HEK293 (cell line): ENCODE measurements around the gene RASGRF2.

Experiments
- CTCF ChIA-PET: fragments of 350-600 bp; formaldehyde crosslinking; extraction: SDS; loops from one replicate; lab custom pipeline; 2021; ENCODE audit warnings: antibody characterized with exemption; lab: Yijun Ruan, JAX
- POLR2A ChIA-PET: fragments of 300-600 bp; formaldehyde crosslinking; extraction: SDS; loops from one replicate; lab custom pipeline; 2020; ENCODE audit warnings: antibody characterized with exemption, inconsistent platforms; lab: Yijun Ruan, JAX
- H3K27ac ChIP-seq: fragments of 200-500 bp; sonication (Bioruptor generic); 2 replicates; pipeline ENCODE4 v1.5.1; 2014; ENCODE audit warnings: low read depth, low read length, control low read depth, inconsistent platforms; ENCODE audit errors: extremely low read depth
- H3K36me3 ChIP-seq, 2 experiments: fragments of 200-500 bp in 1 of 2; sonication (Bioruptor generic) in 1 of 2; 1 replicate in 1 of 2; 2 replicates in 1 of 2; pipeline ENCODE4 v1.5.1; 2014 to 2017; ENCODE audit warnings: inconsistent platforms in 2 of 2, low read length in 2 of 2; ENCODE audit not compliant: control insufficient read depth in 2 of 2, insufficient read depth in 1 of 2
- H3K4me1 ChIP-seq: fragments of 200-500 bp; sonication (Bioruptor generic); 2 replicates; pipeline ENCODE4 v1.5.1; 2014; ENCODE audit warnings: mild to moderate bottlenecking, low read length, inconsistent platforms; ENCODE audit not compliant: control insufficient read depth, insufficient read depth
- H3K4me3 ChIP-seq: 2 replicates; pipeline ENCODE4 v1.5.1; 2011; ENCODE audit warnings: low read depth, mild to moderate bottlenecking, control low read depth, low read length, moderate library complexity
- H3K9me3 ChIP-seq: fragments of 200-500 bp; sonication (Bioruptor generic); 2 replicates; pipeline ENCODE4 v1.5.1; 2014; ENCODE audit warnings: low read depth, low read length, inconsistent platforms; ENCODE audit not compliant: control insufficient read depth, insufficient read depth
- HOXC10 ChIP-seq: sonication (generic); formaldehyde crosslinking; IDR thresholded peaks from 2 replicates; pipeline ENCODE4 v1.8.1; 2023; ENCODE audit warnings: mild to moderate bottlenecking, missing genetic modification reagents
- OSR2 ChIP-seq: fragments of 450-650 bp; formaldehyde crosslinking; IDR thresholded peaks from 2 replicates; pipeline ENCODE4 v1.5.1; 2016; ENCODE audit warnings: missing biosample characterization, missing genetic modification characterization
- SCRT2 ChIP-seq: fragments of 450-650 bp; formaldehyde crosslinking; IDR thresholded peaks from 2 replicates; pipeline ENCODE4 v1.5.1; 2016; ENCODE audit warnings: missing biosample characterization, missing genetic modification characterization
- ZBTB21 ChIP-seq: fragments of 450-650 bp; formaldehyde crosslinking; IDR thresholded peaks from 2 replicates; pipeline ENCODE4 v1.5.1; 2017; ENCODE audit warnings: missing biosample characterization, missing genetic modification characterization
- ZNF114 ChIP-seq: fragments of 450-650 bp; formaldehyde crosslinking; IDR thresholded peaks from 2 replicates; pipeline ENCODE4 v1.5.0; 2017; ENCODE audit warnings: missing biosample characterization, missing genetic modification characterization
- ZNF132 ChIP-seq: fragments of 450-650 bp; formaldehyde crosslinking; IDR thresholded peaks from 2 replicates; pipeline ENCODE4 v1.5.1; 2017; ENCODE audit warnings: missing biosample characterization, missing genetic modification characterization, borderline replicate concordance
- ZNF146 ChIP-seq: fragments of 450-650 bp; formaldehyde crosslinking; IDR thresholded peaks from 2 replicates; pipeline ENCODE4 v1.5.1; 2016; ENCODE audit warnings: missing biosample characterization, missing genetic modification characterization
- ZNF16 ChIP-seq: fragments of 450-650 bp; formaldehyde crosslinking; IDR thresholded peaks from 2 replicates; pipeline ENCODE4 v1.5.1; 2016; ENCODE audit warnings: low read depth, missing biosample characterization, missing genetic modification characterization
- ZNF169 ChIP-seq: fragments of 450-650 bp; formaldehyde crosslinking; IDR thresholded peaks from 2 replicates; pipeline ENCODE4 v1.5.1; 2016; ENCODE audit warnings: missing biosample characterization, missing genetic modification characterization
- ZNF223 ChIP-seq: fragments of 450-650 bp; formaldehyde crosslinking; IDR thresholded peaks from 2 replicates; pipeline ENCODE4 v1.5.1; 2016; ENCODE audit warnings: missing biosample characterization, missing genetic modification characterization
- ZNF274 ChIP-seq, 2 experiments: fragments of 200-500 bp in 1 of 2; fragments of 450-650 bp in 1 of 2; sonication (Bioruptor generic) in 1 of 2; formaldehyde crosslinking in 1 of 2; IDR thresholded peaks; 2 replicates each; pipeline versions ENCODE4 v1.5.1 to v1.6.1; 2014 to 2016; ENCODE audit warnings: borderline replicate concordance in 1 of 2, inconsistent platforms in 1 of 2, low read length in 1 of 2, missing biosample characterization in 1 of 2, missing genetic modification characterization in 1 of 2
- ZNF391 ChIP-seq: fragments of 450-650 bp; formaldehyde crosslinking; IDR thresholded peaks from 2 replicates; pipeline ENCODE4 v1.5.1; 2016; ENCODE audit warnings: low read depth, missing biosample characterization, missing genetic modification characterization, borderline replicate concordance
- ZNF549 ChIP-seq: fragments of 450-650 bp; IDR thresholded peaks from 2 replicates; pipeline ENCODE4 v1.5.1; 2018; ENCODE audit warnings: missing biosample characterization, missing genetic modification characterization, mild to moderate bottlenecking, inconsistent platforms, moderate library complexity
- ZNF555 ChIP-seq: fragments of 450-650 bp; formaldehyde crosslinking; conservative IDR thresholded peaks from 2 replicates; pipeline ENCODE4 v1.5.1; 2017; ENCODE audit warnings: missing biosample characterization, mild to moderate bottlenecking, missing genetic modification characterization, inconsistent platforms
- ZNF571 ChIP-seq: fragments of 450-650 bp; formaldehyde crosslinking; IDR thresholded peaks from 2 replicates; pipeline ENCODE4 v1.5.0; 2017; ENCODE audit warnings: missing biosample characterization, missing genetic modification characterization
- ZNF600 ChIP-seq: fragments of 450-650 bp; formaldehyde crosslinking; IDR thresholded peaks from 2 replicates; pipeline ENCODE4 v1.5.1; 2016; ENCODE audit warnings: missing biosample characterization, missing genetic modification characterization
- TF ChIP-seq, protein P1 (sequence below): fragments of 450-650 bp; formaldehyde crosslinking; IDR thresholded peaks from 2 replicates; pipeline ENCODE4 v1.5.1; 2016; ENCODE audit warnings: missing biosample characterization, missing genetic modification characterization, low read depth
- TF ChIP-seq, protein P2 (sequence below): fragments of 450-650 bp; formaldehyde crosslinking; IDR thresholded peaks from 2 replicates; pipeline ENCODE4 v1.5.1; 2016; ENCODE audit warnings: missing biosample characterization, missing genetic modification characterization
- TF ChIP-seq, protein P3 (sequence below): fragments of 450-650 bp; formaldehyde crosslinking; IDR thresholded peaks from 2 replicates; pipeline ENCODE4 v1.5.1; 2017; ENCODE audit warnings: missing biosample characterization, missing genetic modification characterization
- TF ChIP-seq, protein P4 (sequence below): fragments of 450-650 bp; formaldehyde crosslinking; IDR thresholded peaks from 2 replicates; pipeline ENCODE4 v1.5.1; 2016; ENCODE audit warnings: missing biosample characterization, missing genetic modification characterization
- TF ChIP-seq, protein P5 (sequence below): fragments of 450-650 bp; formaldehyde crosslinking; IDR thresholded peaks from 2 replicates; pipeline ENCODE4 v1.5.1; 2016; ENCODE audit warnings: missing biosample characterization, missing genetic modification characterization

Gene RASGRF2

DNA sequence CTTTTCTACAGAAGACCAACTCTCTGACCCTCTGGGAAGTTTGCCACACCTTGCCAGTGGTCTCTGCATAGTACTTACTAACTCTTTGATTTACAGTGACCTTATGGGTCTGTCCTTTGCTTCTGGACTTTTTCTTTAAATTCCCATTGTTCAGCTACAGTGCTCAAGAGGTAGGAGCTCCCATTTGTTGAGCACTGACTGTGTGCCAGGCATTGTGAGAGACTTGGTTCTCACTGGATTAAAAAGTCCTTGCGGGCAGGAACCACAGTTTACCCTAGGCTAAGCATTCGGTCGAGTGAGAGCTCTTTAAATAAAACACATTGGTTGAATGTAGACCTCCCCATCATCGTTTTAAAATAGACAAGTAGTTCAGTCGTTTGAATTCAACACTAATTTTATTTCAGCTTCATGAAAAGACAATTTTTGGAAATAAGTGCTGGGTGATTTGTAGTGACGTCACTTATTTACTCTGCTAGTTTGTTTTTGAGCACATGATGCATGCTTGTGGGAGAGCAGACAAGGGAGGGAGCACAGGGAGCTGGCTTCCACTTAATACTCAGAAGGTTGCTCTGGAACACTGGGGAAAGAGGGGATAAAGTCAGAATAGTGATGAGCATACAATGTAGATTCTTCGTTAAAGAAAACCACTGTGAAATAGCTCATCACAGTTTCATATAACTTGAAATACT is 27.1 kb downstream of the RASGRF2 start:
- POLR2A ChIA-PET, result interaction anchor here (0.8 kb wide), 1 partner anchor 10 kb away, joined by 3 read pairs; no protein-coding TSS in a partner anchor
- no peaks in the 10 kb centered on the region for H3K36me3 ChIP-seq
- no peak for TF ChIP-seq ZNF132 (tag by site-specific recombination)
- TF ChIP-seq, protein P1, sequence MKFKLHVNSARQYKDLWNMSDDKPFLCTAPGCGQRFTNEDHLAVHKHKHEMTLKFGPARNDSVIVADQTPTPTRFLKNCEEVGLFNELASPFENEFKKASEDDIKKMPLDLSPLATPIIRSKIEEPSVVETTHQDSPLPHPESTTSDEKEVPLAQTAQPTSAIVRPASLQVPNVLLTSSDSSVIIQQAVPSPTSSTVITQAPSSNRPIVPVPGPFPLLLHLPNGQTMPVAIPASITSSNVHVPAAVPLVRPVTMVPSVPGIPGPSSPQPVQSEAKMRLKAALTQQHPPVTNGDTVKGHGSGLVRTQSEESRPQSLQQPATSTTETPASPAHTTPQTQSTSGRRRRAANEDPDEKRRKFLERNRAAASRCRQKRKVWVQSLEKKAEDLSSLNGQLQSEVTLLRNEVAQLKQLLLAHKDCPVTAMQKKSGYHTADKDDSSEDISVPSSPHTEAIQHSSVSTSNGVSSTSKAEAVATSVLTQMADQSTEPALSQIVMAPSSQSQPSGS, result peak; percentile 82

DNA sequence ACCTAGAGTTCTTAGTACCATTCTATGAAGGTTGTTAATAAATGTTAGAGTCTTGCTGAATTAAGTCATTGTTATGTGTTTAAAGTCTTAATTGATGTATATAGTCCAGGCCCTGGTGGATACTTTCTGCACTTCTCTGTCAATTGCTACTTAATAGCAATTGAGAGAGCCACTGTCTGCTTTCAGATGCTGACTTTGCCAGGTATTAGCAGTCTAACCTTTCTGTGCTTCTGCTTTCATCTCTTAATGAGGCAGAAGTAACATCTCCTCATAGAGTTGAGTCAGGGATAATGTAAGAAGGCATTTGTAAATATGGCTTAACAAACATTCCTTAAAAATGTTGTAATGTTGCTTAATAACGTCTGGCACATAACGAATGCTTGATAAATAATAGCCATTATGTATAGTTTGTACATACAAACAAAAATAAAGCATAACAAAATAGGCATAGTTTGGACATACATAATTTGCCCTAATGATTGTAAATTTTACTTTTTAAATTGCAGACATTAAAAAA is 28.3 kb downstream of the RASGRF2 start:
- peaks cover 6% of the 10 kb centered on the region for H3K4me1 ChIP-seq
- POLR2A ChIA-PET, result no interaction called here
- TF ChIP-seq ZNF274 (IDR thresholded peaks at IDR 0.05; ENCODE audit: low read length), result no peak
- TF ChIP-seq ZNF274 (tag by site-specific recombination; IDR thresholded peaks at IDR 0.05; ENCODE audit: borderline replicate concordance), result no peak
- TF ChIP-seq, protein P2, sequence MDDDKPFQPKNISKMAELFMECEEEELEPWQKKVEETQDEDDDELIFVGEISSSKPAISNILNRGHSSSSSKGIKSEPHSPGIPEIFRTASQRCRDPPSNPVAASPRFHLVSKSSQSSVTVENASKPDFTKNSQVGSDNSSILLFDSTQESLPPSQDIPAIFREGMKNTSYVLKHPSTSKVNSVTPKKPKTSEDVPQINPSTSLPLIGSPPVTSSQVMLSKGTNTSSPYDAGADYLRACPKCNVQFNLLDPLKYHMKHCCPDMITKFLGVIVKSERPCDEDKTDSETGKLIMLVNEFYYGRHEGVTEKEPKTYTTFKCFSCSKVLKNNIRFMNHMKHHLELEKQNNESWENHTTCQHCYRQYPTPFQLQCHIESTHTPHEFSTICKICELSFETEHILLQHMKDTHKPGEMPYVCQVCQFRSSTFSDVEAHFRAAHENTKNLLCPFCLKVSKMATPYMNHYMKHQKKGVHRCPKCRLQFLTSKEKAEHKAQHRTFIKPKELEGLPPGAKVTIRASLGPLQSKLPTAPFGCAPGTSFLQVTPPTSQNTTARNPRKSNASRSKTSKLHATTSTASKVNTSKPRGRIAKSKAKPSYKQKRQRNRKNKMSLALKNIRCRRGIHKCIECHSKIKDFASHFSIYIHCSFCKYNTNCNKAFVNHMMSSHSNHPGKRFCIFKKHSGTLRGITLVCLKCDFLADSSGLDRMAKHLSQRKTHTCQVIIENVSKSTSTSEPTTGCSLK (tag by site-specific recombination), result no peak
- no peak for TF ChIP-seq OSR2
- no peak for TF ChIP-seq ZNF114
- no peak for TF ChIP-seq ZNF391 (tag by site-specific recombination)
- no peak for TF ChIP-seq ZBTB21 (tag by site-specific recombination)
- no peak for TF ChIP-seq ZNF16 (tag by site-specific recombination)
- no peak for TF ChIP-seq SCRT2 (tag by site-specific recombination)
- TF ChIP-seq, protein P3, sequence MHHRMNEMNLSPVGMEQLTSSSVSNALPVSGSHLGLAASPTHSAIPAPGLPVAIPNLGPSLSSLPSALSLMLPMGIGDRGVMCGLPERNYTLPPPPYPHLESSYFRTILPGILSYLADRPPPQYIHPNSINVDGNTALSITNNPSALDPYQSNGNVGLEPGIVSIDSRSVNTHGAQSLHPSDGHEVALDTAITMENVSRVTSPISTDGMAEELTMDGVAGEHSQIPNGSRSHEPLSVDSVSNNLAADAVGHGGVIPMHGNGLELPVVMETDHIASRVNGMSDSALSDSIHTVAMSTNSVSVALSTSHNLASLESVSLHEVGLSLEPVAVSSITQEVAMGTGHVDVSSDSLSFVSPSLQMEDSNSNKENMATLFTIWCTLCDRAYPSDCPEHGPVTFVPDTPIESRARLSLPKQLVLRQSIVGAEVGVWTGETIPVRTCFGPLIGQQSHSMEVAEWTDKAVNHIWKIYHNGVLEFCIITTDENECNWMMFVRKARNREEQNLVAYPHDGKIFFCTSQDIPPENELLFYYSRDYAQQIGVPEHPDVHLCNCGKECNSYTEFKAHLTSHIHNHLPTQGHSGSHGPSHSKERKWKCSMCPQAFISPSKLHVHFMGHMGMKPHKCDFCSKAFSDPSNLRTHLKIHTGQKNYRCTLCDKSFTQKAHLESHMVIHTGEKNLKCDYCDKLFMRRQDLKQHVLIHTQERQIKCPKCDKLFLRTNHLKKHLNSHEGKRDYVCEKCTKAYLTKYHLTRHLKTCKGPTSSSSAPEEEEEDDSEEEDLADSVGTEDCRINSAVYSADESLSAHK, result no peak
- no peak for TF ChIP-seq ZNF600
- H3K27ac ChIP-seq, result no peak overlapping the region
- H3K9me3 ChIP-seq, result no peaks in the 10 kb centered on the region
- no peak overlapping the region for H3K4me3 ChIP-seq
- CTCF ChIA-PET, result no interaction called here
- no peaks in the 10 kb centered on the region for H3K36me3 ChIP-seq

More for the DNA sequence above, 27.1 kb downstream of the RASGRF2 start:
- no peaks in the 10 kb centered on the region for H3K9me3 ChIP-seq
- CTCF ChIA-PET, result interaction anchor here (0.6 to 1.0 kb wide), 4 partner anchors 178 to 1317 kb away, joined by 3 to 4 read pairs (median 3); no protein-coding TSS in a partner anchor
- H3K4me1 ChIP-seq, result peaks cover 6% of the 10 kb centered on the region
- H3K27ac ChIP-seq, result no peak overlapping the region
- no peak overlapping the region for H3K4me3 ChIP-seq

DNA sequence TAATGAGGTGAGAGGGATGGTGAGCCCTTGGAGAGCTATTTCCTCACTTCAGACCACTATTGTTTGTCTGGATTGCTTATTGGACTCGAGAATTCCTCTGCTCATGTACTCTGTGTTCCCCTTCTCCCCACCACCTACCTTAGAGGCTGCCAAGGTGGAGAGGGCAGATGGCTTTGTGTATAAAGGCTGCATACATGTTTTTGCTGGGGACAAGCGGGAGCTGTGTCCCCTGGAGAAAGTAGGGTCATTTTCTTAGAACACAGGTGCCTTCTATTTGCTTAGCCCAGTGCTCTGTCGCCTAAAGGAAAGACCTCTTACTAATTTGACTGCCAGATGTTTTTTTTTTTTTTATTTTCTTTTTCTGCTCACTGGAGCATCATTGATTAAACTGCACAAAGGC is 29.7 kb downstream of the RASGRF2 start:
- ChIA-PET CTCF (no interaction called here), POLR2A (no interaction called here)
- no peaks in the 10 kb centered on the region for H3K36me3 ChIP-seq
- H3K4me1 ChIP-seq, result peaks cover 6% of the 10 kb centered on the region
- H3K9me3 ChIP-seq, result no peaks in the 10 kb centered on the region
- H3K4me3 ChIP-seq, result no peak overlapping the region
- no peak overlapping the region for H3K27ac ChIP-seq
- TF ChIP-seq ZNF549 (tag by site-specific recombination) (no peak), ZNF169 (tag by site-specific recombination) (no peak), ZNF223 (tag by site-specific recombination) (no peak), ZNF571 (no peak), ZNF146 (tag by site-specific recombination) (no peak), HOXC10 (CRISPR knock-in tag) (no peak), OSR2 (no peak), ZNF555 (tag by site-specific recombination) (no peak)
- TF ChIP-seq, protein P4, sequence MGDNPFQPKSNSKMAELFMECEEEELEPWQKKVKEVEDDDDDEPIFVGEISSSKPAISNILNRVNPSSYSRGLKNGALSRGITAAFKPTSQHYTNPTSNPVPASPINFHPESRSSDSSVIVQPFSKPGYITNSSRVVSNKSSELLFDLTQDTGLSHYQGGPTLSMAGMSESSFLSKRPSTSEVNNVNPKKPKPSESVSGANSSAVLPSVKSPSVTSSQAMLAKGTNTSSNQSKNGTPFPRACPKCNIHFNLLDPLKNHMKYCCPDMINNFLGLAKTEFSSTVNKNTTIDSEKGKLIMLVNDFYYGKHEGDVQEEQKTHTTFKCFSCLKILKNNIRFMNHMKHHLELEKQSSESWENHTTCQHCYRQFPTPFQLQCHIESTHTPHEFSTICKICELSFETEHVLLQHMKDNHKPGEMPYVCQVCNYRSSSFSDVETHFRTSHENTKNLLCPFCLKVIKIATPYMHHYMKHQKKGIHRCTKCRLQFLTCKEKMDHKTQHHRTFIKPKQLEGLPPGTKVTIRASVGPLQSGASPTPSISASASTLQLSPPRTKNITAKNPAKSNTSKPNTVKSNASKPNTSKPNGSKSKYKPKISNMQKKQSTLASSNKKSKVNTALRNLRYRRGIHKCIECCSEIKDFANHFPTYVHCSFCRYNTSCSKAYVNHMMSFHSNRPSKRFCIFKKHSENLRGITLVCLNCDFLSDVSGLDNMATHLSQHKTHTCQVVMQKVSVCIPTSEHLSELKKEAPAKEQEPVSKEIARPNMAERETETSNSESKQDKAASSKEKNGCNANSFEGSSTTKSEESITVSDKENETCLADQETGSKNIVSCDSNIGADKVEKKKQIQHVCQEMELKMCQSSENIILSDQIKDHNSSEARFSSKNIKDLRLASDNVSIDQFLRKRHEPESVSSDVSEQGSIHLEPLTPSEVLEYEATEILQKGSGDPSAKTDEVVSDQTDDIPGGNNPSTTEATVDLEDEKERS, result no peak
- TF ChIP-seq, protein P5, sequence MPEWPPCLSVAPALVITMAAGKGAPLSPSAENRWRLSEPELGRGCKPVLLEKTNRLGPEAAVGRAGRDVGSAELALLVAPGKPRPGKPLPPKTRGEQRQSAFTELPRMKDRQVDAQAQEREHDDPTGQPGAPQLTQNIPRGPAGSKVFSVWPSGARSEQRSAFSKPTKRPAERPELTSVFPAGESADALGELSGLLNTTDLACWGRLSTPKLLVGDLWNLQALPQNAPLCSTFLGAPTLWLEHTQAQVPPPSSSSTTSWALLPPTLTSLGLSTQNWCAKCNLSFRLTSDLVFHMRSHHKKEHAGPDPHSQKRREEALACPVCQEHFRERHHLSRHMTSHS (tag by site-specific recombination), result no peak
